Nephron (organoid): ENCODE data around the gene CHTF18.
"Not testable (repeated sequence)": the region's sequence is repeated elsewhere in the genome, so short reads cannot be mapped to it uniquely, and the experiment has no call there.

ENCODE experiments used
- H3K27ac Mint-ChIP-seq, 3 experiments: 2 replicates each; pipeline ENCODE4 v1.8.0; 2020; ENCODE audit warnings: mixed read lengths in 3 of 3, mild to moderate bottlenecking in 2 of 3, moderate library complexity in 1 of 3
- H3K27me3 Mint-ChIP-seq: 2 replicates; pipeline ENCODE4 v1.8.0; 2021; ENCODE audit warnings: low read depth, mild to moderate bottlenecking, moderate library complexity, mixed read lengths
- H3K36me3 Mint-ChIP-seq: 2 replicates; pipeline ENCODE4 v1.8.0; 2020; ENCODE audit warnings: low read depth, mixed read lengths
- H3K4me1 Mint-ChIP-seq: 2 replicates; pipeline ENCODE4 v1.8.0; 2020; ENCODE audit warnings: mixed read lengths
- H3K4me3 Mint-ChIP-seq, 3 experiments: 2 replicates each; pipeline ENCODE4 v1.8.0; 2020; ENCODE audit warnings: mild to moderate bottlenecking in 3 of 3, mixed read lengths in 3 of 3, moderate library complexity in 2 of 3
- H3K9me3 Mint-ChIP-seq: 2 replicates; pipeline ENCODE4 v1.8.0; 2020; ENCODE audit warnings: mixed read lengths
- TF ChIP-seq, protein P1 (sequence below), 3 experiments: fragments of 200-600 bp; sonication (generic); IDR thresholded peaks; one replicate each; pipeline ENCODE4 v1.5.0; 2021; ENCODE audit warnings: antibody characterized with exemption in 3 of 3; ENCODE audit not compliant: unreplicated experiment in 3 of 3

The CHTF18 gene

DNA sequence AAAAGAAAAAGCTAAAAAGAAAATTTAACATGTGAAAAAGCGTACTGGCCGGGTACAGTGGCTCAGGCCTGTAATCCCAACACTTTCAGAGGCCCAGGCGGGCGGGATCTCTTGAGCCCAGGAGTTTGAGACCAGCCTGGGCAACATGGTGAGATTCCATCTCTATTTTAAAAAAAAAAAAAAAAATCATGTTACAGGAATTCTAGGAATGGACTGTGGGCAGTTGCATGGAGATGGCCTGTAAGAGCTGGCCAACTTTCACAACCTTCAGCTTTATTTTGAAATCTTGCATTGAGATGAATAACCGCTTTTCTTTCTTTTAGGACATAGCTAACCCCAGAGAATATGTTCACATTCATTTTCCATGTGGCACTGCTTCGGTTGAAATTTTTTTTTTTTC lies 39.4 kb upstream of the CHTF18 start:
- Mint-ChIP-seq H3K9me3 (no peaks in the 10 kb centered on the region), H3K4me1 (no peaks in the 10 kb centered on the region), H3K27ac (no peak overlapping the region), H3K27me3 (peaks cover 28% of the 10 kb centered on the region), H3K36me3 (no peaks in the 10 kb centered on the region), H3K4me3 (no peak overlapping the region)
- TF ChIP-seq, protein P1, sequence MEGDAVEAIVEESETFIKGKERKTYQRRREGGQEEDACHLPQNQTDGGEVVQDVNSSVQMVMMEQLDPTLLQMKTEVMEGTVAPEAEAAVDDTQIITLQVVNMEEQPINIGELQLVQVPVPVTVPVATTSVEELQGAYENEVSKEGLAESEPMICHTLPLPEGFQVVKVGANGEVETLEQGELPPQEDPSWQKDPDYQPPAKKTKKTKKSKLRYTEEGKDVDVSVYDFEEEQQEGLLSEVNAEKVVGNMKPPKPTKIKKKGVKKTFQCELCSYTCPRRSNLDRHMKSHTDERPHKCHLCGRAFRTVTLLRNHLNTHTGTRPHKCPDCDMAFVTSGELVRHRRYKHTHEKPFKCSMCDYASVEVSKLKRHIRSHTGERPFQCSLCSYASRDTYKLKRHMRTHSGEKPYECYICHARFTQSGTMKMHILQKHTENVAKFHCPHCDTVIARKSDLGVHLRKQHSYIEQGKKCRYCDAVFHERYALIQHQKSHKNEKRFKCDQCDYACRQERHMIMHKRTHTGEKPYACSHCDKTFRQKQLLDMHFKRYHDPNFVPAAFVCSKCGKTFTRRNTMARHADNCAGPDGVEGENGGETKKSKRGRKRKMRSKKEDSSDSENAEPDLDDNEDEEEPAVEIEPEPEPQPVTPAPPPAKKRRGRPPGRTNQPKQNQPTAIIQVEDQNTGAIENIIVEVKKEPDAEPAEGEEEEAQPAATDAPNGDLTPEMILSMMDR (IDR thresholded peaks at IDR 0.05; ENCODE audit: unreplicated experiment in 3 of 3) = no peak

DNA sequence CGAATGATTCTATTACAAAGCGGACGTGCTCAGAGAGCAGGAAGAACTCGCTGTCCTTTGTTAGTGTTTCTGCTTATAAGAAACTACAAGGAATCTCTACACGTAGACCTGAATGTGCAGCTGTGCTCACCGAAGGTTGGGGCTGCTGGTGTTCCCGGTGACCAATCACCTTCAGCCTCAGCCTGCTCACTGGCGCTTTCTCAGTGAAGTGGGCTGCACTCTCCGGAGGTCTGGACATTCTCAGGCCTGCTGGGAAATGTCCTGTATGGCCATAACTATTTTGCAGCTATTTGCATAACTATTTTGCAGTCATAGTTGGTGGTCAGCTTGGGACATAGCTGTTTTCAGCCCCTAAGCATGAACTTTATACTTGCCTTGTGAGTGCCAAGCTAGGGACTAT lies 37.9 kb upstream of the CHTF18 start:
- Mint-ChIP-seq H3K36me3 (no peaks in the 10 kb centered on the region), H3K27me3 (peaks cover 28% of the 10 kb centered on the region), H3K27ac (peak overlapping the region in 1 of 3 experiments; percentile 61), H3K4me3 (no peak overlapping the region), H3K9me3 (no peaks in the 10 kb centered on the region), H3K4me1 (no peaks in the 10 kb centered on the region)
- TF ChIP-seq, protein P1 (IDR thresholded peaks at IDR 0.05; ENCODE audit: unreplicated experiment in 3 of 3) = no peak

- peak overlapping the region in 1 of 3 experiments; percentile 67 for H3K27ac Mint-ChIP-seq
- peaks cover 28% of the 10 kb centered on the region for H3K27me3 Mint-ChIP-seq
- no peaks in the 10 kb centered on the region for H3K36me3 Mint-ChIP-seq
- TF ChIP-seq, protein P1 (IDR thresholded peaks at IDR 0.05; ENCODE audit: unreplicated experiment in 3 of 3) = no peak
- no peaks in the 10 kb centered on the region for H3K4me1 Mint-ChIP-seq
- no peak overlapping the region for H3K4me3 Mint-ChIP-seq
- peaks cover under 1% of the 10 kb centered on the region for H3K9me3 Mint-ChIP-seq
Measured at GRCh38 chr16:751152-752006, 37.0 kb upstream of the CHTF18 start.

- TF ChIP-seq, protein P1 (IDR thresholded peaks at IDR 0.05; ENCODE audit: unreplicated experiment in 3 of 3) = no peak
- Mint-ChIP-seq H3K9me3 (peaks cover 3% of the 10 kb centered on the region), H3K36me3 (no peaks in the 10 kb centered on the region), H3K4me1 (no peaks in the 10 kb centered on the region), H3K4me3 (no peak overlapping the region), H3K27me3 (peaks cover 28% of the 10 kb centered on the region), H3K27ac (peak overlapping the region in 1 of 3 experiments; percentile 67)
Measured at GRCh38 chr16:752007-752312, 36.5 kb upstream of the CHTF18 start.

- not testable (repeated sequence) for H3K9me3 Mint-ChIP-seq, H3K36me3 Mint-ChIP-seq, H3K27ac Mint-ChIP-seq, H3K4me3 Mint-ChIP-seq, H3K4me1 Mint-ChIP-seq
- H3K27me3 Mint-ChIP-seq = peaks cover 28% of the 10 kb centered on the region
Measured at GRCh38 chr16:754121-754607, 34.3 kb upstream of the CHTF18 start.

DNA sequence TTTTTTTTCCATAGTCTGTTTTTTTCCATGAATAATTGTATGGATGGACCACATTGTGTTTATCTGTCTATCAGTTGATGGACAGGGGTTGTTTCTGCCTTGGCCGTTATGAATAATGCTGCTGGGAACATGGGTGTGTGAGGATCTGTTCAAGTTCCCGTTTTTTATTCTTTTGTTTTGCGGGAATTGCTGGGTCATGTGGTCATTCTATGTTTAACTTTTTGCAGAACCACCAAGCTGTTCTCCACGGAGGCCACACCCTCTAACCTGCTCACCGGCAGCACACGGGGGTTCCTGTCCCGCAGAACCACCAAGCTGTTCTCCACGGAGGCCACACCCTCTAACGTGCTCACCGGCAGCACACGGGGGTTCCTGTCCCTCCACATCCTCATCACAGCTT lies 33.8 kb upstream of the CHTF18 start:
- no peak overlapping the region for H3K27ac Mint-ChIP-seq
- H3K4me1 Mint-ChIP-seq = peaks cover 2% of the 10 kb centered on the region
- H3K9me3 Mint-ChIP-seq = peaks cover 3% of the 10 kb centered on the region
- H3K36me3 Mint-ChIP-seq = no peaks in the 10 kb centered on the region
- peaks cover 28% of the 10 kb centered on the region for H3K27me3 Mint-ChIP-seq
- no peak overlapping the region for H3K4me3 Mint-ChIP-seq
- TF ChIP-seq, protein P1 (IDR thresholded peaks at IDR 0.05; ENCODE audit: unreplicated experiment in 3 of 3) = no peak
